ENCODE data around the gene ADPRM. TPM values are rescaled to one million over a fixed set of nuclear protein-coding genes. Genes with fewer than 3 reads are reported as not detected.
"Not testable (repeated sequence)": the region's sequence is repeated elsewhere in the genome, so short reads cannot be mapped to it uniquely, and the experiment has no call there.

The ADPRM gene
- total RNA-seq, 1 donor from 2014 or later, result 13.4 TPM

DNA sequence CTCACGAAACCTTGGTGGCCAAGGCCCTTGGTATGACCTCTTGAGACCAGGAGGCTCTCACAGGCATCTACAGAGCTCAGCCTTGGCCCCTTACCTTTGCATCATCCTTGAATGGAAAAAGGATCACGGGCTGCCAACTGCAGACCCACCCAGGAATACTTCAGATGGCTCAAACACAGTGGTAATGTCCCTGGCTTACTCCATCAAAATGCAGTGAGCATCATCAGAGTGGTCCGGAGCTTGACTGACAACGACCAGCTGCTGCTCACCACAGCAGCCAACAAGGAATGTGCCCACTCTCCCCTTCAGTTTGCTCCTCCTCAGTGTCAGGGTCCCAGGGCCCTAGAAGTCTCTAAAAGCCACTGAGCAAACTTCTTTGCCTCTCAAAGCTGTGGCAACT lies 22.7 kb upstream of the ADPRM start:
- no peak overlapping the region for H3K27ac Mint-ChIP-seq (ENCODE audit: unreplicated experiment)
- no peak overlapping the region for H3K4me3 Mint-ChIP-seq (ENCODE audit: unreplicated experiment)

GRCh38 chr17:10681866-10682446 lies 15.4 kb upstream of the ADPRM start:
- TF ChIP-seq, protein P1, sequence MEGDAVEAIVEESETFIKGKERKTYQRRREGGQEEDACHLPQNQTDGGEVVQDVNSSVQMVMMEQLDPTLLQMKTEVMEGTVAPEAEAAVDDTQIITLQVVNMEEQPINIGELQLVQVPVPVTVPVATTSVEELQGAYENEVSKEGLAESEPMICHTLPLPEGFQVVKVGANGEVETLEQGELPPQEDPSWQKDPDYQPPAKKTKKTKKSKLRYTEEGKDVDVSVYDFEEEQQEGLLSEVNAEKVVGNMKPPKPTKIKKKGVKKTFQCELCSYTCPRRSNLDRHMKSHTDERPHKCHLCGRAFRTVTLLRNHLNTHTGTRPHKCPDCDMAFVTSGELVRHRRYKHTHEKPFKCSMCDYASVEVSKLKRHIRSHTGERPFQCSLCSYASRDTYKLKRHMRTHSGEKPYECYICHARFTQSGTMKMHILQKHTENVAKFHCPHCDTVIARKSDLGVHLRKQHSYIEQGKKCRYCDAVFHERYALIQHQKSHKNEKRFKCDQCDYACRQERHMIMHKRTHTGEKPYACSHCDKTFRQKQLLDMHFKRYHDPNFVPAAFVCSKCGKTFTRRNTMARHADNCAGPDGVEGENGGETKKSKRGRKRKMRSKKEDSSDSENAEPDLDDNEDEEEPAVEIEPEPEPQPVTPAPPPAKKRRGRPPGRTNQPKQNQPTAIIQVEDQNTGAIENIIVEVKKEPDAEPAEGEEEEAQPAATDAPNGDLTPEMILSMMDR (IDR thresholded peaks at IDR 0.05), result no peak
- Mint-ChIP-seq H3K27ac (ENCODE audit: unreplicated experiment) (peak overlapping the region; percentile 85), H3K36me3 (ENCODE audit: low read depth) (peaks cover 30% of the 10 kb centered on the region), H3K9me3 (ENCODE audit: low read depth) (no peaks in the 10 kb centered on the region), H3K4me1 (ENCODE audit: low read depth) (peaks cover 50% of the 10 kb centered on the region), H3K4me3 (ENCODE audit: unreplicated experiment) (peak overlapping the region; percentile 7), H3K27me3 (ENCODE audit: low read depth) (no peaks in the 10 kb centered on the region)
- DNase-seq (ENCODE audit: low spot score), result no peak

More for the DNA sequence above, 22.7 kb upstream of the ADPRM start:
- H3K4me1 Mint-ChIP-seq (ENCODE audit: low read depth), result peaks cover 33% of the 10 kb centered on the region
- no peaks in the 10 kb centered on the region for H3K9me3 Mint-ChIP-seq (ENCODE audit: low read depth)
- no peaks in the 10 kb centered on the region for H3K27me3 Mint-ChIP-seq (ENCODE audit: low read depth)
- H3K36me3 Mint-ChIP-seq (ENCODE audit: low read depth), result peaks cover 15% of the 10 kb centered on the region
- TF ChIP-seq, protein P1 (IDR thresholded peaks at IDR 0.05), result no peak
- no peak for DNase-seq (ENCODE audit: low spot score)

GRCh38 chr17:10683853-10684252 lies 13.5 kb upstream of the ADPRM start:
- Mint-ChIP-seq H3K27me3 (ENCODE audit: low read depth) (no peaks in the 10 kb centered on the region), H3K4me3 (ENCODE audit: unreplicated experiment) (no peak overlapping the region), H3K27ac (ENCODE audit: unreplicated experiment) (peak overlapping the region; percentile 10), H3K36me3 (ENCODE audit: low read depth) (peaks cover 22% of the 10 kb centered on the region), H3K4me1 (ENCODE audit: low read depth) (peaks cover 54% of the 10 kb centered on the region), H3K9me3 (ENCODE audit: low read depth) (no peaks in the 10 kb centered on the region)
- no peak for DNase-seq (ENCODE audit: low spot score)
- TF ChIP-seq, protein P1 (IDR thresholded peaks at IDR 0.05), result peak; percentile 79

DNA sequence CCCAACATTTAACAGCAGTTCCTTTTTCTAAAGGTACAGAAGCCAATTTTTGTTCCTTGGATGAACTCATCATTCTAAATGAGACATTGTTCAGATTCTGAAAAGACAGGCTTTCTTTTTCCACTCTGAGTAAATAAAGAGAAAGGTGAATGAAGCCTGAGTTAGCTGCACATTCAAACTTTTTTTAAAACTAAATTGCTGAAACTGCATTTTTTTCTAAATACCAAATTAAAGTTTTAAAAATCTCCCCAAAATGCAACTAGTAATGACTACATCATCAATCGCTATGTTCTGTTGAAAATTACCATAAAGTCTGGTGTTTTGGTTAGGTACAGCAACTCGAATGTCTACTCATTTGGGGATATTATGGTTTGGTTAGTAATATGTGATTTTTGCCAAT lies 9.9 kb upstream of the ADPRM start:
- Mint-ChIP-seq H3K4me3 (ENCODE audit: unreplicated experiment) (no peak overlapping the region), H3K27ac (ENCODE audit: unreplicated experiment) (no peak overlapping the region), H3K36me3 (ENCODE audit: low read depth) (peaks cover 33% of the 10 kb centered on the region), H3K4me1 (ENCODE audit: low read depth) (peaks cover 42% of the 10 kb centered on the region), H3K9me3 (ENCODE audit: low read depth) (no peaks in the 10 kb centered on the region), H3K27me3 (ENCODE audit: low read depth) (no peaks in the 10 kb centered on the region)
- no peak for DNase-seq (ENCODE audit: low spot score)
- TF ChIP-seq, protein P1 (IDR thresholded peaks at IDR 0.05), result no peak

DNA sequence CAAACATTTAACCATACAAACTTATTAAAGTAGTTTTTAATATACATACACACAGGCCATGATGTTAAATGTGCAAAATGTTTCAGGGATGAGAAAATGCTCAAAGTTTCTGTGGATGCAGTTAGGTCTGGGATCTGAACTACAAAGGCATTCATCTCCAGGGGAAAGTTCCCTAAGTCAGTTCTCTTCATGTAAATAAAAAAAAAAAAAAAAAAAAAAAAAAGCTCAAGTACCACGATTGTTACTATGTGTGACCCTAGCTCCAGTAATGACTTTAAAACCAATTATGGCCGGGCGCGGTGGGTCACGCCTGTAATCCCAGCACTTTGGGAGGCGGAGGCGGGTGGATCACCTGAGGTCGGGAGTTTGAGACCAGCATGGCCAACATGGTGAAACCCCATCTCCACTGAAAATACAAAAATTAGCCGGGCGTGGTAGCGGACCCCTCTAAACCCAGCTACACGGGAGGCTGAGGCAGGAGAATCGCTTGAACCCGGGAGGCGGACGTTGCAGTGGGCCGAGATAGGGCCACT lies 1.5 kb upstream of the ADPRM start:
- not testable (repeated sequence) for DNase-seq (ENCODE audit: low spot score); H3K9me3 Mint-ChIP-seq (ENCODE audit: low read depth); H3K27me3 Mint-ChIP-seq (ENCODE audit: low read depth)
- Mint-ChIP-seq H3K36me3 (ENCODE audit: low read depth) (peaks cover 12% of the 10 kb centered on the region), H3K4me3 (ENCODE audit: unreplicated experiment) (peak overlapping the region; percentile 85), H3K4me1 (ENCODE audit: low read depth) (peaks cover 41% of the 10 kb centered on the region), H3K27ac (ENCODE audit: unreplicated experiment) (peak overlapping the region; percentile 49)
